NCI-H128 (cell line): ENCODE results near the gene MMP17.
"Not testable (repeated sequence)": the region's sequence is repeated elsewhere in the genome, so short reads cannot be mapped to it uniquely, and the experiment has no call there.

Source experiments
- DNase-seq: peaks from one replicate; lab custom pipeline; 2025; ENCODE audit not compliant: unreplicated experiment; lab: John Stamatoyannopoulos, UW

MMP17 gene

GRCh38 chr12:131799828-131800593 is 28.2 kb upstream of the MMP17 start:
- DNase-seq, result no peak

- no peak for DNase-seq
These were observed 27.5 kb upstream of the MMP17 start for GRCh38 chr12:131800594-131801135.

DNA sequence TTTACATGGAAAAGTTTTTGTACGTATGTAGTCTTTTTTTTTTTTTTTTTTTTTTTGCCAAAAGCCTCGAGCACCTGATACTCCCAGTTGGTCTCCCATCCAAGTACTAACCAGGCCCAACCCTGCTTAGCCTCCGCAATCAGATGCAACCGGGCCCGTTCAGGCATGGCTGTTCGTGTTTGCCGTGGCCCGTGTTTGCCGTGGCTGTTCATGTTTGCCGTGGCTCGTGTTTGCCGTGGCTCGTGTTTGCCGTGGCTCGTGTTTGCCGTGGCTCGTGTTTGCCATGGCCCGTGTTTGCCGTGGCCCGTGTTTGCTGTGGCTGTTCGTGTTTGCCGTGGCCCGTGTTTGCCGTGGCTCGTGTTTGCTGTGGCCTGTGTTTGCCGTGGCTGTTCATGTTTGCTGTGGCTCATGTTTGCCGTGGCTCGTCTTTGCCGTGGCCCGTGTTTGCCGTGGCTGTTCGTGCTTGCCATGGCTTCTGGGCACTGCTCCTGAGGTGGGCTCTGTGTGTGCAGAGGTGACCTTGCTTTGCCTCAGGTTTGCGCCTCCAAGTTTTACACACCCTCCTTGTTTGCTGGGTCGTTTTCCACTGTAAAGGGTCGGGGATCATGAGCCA is 26.8 kb upstream of the MMP17 start:
- no peak for DNase-seq

GRCh38 chr12:131803961-131804521 is 24.2 kb upstream of the MMP17 start:
- DNase-seq, result no peak

DNA sequence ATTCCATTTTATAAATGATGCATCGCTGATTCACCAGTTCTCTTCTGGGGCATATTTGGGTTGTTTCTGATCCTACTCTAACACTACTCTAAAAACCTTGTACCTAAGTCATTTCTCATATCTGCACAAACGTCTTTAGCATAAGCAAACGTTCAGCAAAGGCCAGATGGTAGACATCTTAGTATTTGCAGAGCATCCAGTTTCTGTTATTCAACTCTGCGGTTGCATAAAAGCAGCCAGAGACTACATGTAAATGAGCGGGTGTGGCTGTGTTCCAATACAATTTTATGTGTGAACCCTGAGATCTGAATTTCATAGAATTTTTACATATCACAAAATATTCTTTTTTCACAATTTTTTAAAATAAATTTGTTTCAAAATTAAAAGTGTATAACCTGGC is 22.8 kb upstream of the MMP17 start:
- no peak for DNase-seq

GRCh38 chr12:131806674-131807073 is 21.5 kb upstream of the MMP17 start:
- DNase-seq, result no peak

GRCh38 chr12:131808744-131809371 is 19.3 kb upstream of the MMP17 start:
- no peak for DNase-seq

- DNase-seq, result not testable (repeated sequence)
These were observed 18.5 kb upstream of the MMP17 start for GRCh38 chr12:131809476-131810254.

DNA sequence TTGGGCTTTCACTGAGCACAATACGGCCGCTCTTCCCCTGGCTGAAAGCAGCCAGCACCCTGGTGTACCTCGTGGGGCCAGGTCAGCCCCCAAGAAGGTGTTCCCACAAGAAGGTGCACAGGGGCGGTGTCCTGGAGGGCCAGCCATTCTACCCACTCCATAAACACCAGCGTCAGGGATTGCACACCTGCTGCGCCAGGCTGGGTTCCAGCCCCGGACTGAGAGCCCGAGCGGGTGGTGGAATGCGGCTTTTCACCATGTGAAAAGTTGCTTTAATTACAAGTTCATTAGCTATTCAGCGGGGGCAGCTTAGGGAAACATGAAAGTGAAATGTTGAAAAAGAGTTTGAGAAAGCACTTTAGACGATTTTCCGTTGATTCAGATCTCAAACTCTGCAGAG is 17.5 kb upstream of the MMP17 start:
- DNase-seq, result no peak

- DNase-seq, result no peak
These were observed 13.1 kb upstream of the MMP17 start for GRCh38 chr12:131815131-131815530.

DNA sequence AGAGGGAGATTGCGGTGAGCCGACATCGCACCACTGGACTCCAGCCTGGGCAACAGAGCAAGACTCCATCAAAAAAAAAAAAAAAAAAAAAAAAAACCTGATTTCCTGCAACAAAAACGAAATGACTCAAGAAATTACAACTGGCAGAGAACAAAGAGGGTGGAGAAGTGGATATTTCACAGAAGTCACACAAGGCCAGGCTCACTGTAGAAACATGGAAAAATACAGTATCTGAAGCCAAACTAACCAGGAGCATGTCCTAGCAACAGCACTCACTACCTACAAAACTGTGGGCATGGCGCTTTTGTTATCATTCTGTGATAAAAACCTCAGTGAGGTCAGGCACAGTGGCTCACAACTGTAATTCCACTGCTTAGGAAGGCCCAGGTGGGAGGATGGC is 11.7 kb upstream of the MMP17 start:
- no peak for DNase-seq

GRCh38 chr12:131817241-131817640 is 11.0 kb upstream of the MMP17 start:
- no peak for DNase-seq

- DNase-seq, result no peak
These were observed 9.2 kb upstream of the MMP17 start for GRCh38 chr12:131818821-131819585.

DNA sequence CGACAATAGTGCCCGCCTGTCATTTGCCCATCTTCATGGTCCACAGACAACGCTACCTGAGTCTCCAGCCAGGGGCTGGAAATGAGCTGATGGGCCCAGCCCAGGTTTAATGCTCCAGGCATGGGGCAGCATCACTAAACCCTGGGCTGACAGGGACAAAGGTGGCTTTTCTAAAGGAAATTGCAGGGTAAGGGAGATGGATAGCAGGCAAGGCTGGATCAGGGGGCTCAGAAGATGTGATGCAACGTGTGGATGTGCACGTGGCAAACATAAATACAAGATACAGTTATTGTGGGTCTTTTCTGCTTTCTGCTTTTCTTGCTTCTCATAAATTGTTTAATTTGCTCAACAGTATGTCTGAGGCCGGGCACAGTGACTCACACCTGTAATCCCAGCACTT is 3.7 kb upstream of the MMP17 start:
- no peak for DNase-seq

DNA sequence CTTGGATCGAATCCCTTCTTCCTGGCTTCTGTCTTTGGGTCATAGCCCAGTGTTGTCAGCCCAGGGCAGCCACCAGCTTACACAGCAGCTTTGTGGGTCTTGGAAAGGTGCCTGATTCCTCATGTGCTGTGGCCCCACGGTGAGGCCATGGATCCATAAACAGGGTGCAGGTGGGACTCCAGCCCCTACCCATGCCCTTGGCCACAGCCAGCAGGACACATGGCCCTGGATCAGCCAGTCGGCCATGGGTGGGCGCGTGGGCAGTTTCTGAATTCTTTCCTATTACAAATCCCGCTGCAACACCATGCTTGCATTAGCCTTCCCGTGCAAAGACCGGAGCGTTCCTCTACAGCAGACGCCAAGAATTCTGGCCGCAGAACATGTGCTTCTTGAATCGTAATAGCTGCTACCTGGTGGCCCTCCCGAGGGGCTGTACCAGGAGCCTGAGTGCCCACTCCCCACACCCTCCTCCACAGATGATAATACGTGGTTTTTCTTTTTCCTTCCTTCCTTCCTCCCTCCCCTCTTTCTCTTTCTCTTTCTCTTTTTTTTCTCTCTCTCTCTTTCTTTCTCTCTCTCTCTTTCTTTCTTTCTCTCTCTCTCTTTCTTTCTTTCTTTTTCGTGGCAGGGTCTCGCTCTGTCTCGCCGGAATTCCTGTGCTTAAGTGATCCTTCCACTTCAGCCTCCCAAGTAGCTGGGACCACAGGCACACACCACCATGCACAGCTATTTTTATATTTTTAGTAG is 2.9 kb upstream of the MMP17 start:
- no peak for DNase-seq

DNA sequence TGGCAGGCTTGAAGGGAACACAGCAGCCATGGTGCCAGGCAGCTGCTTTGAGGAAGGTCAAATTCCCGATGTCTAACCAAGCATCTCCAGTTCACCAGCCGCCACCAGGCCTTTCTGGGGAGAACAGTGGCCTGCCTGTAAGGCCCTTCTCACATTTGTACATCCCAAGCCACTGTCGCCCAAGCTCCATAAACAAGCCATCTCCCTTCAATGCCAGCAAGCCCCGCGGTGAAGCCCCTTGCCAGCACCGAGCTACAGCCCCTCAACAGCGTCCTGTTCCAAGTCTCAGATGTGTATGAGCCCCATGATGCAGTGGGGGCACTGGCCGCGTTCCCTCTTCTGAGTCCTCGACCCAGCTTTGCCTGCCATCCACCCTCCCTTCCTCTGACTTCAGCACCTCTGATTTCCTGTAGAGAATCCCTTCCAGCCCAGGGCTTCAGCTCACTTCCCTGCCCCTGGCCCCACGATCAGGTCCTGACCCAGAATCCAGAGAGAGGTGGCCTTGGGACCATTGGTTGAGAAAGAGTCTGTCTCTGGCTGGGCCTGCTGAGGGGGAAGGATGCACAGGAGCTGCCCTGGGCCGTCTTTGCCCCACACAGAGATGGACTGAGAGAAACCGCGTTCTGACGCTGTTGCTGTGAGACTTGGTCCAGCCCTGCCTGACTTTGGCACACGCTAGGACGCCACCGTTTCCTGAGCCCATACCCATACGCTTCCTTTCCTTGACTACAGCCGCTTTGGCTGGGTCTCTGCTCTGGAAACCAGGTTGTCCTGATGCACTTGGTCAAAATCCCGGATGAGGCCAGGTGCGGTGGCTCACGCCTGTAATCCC is 1.9 kb upstream of the MMP17 start:
- DNase-seq, result no peak

DNA sequence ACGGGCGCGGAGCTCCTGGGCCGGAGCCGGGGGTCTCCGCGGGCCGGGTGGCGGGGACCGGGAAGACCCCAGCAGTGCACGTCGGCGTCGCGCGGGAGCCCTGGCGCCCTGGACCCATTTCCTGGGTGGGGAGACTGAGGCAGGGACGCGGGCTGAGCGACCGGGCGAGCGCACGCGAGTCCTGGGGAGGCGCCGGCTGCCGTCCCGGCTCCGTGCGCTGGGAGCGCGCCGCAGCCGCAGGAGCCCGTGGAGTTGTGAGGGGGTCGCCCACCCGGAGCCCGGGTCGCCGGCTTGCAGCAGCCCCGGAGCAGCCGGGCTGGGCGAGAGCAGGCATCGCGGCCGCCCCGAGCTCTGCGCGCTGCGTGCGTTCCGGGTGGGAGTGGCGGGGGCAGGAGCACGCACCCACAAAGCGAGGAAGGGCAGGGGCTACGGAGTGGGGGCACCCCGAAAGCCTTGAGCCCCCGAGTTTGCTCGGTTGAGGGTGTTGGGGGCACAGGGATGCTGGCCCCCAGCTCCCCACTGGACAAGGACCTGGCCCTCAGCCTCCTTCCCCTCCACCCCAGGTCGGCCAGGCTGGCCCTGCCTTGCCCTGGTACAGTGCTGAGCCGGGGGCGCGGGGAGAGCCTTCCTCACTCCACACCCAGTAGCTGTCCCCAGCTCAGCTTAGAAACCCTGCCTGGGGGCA is 620 bp downstream of the MMP17 start:
- DNase-seq, result no peak

DNA sequence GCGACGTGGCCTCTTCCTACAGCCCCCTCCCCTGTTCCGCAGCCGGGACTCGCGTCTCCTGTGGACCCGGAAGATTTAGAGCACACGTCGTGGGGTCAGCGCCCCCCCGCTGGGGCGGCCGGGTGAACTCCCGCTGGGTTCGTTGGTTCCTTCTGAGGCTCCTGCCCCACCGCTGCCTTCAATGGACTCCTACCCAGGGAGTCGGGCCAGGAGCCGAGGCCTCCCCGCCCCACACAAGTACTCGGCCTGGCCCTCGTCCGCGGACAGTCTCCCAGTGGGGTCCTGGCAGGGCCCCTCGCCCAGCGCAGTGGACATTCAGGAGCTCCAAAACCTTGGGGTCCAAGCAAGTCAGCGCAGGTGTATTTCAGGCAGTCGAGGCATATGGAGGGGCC is 1.2 kb downstream of the MMP17 start:
- DNase-seq, result no peak
